Neural progenitor cell (in vitro differentiated cells): ENCODE data around the gene SPOCD1. TPM values are rescaled to one million over a fixed set of nuclear protein-coding genes. Genes with fewer than 3 reads are reported as not detected.

Source experiments
- DNase-seq: peaks from one replicate; pipeline ENCODE4 v3.0.0-alpha.2; 2016; ENCODE audit warnings: low spot score
- H2AFZ ChIP-seq: fragments of 200-600 bp; sonication (generic); replicated peaks from 2 replicates; pipeline ENCODE4 v1.6.1; 2016; ENCODE audit warnings: antibody characterized with exemption
- H3F3A ChIP-seq: fragments of 200-600 bp; sonication (generic); 2 replicates; pipeline ENCODE4 v1.6.1; 2016; ENCODE audit warnings: antibody characterized with exemption, low read depth
- H3K27ac ChIP-seq: fragments of 200-600 bp; sonication (generic); 2 replicates; pipeline ENCODE4 v1.5.1; 2016; ENCODE audit warnings: mild to moderate bottlenecking
- H3K27me3 ChIP-seq: fragments of 200-600 bp; sonication (generic); 2 replicates; pipeline ENCODE4 v1.6.1; 2016; ENCODE audit warnings: mild to moderate bottlenecking, moderate library complexity
- H3K36me3 ChIP-seq: fragments of 200-600 bp; sonication (generic); 2 replicates; pipeline ENCODE4 v1.5.1; 2016
- H3K4me1 ChIP-seq: fragments of 200-600 bp; sonication (generic); 2 replicates; pipeline ENCODE4 v1.6.1; 2016; ENCODE audit warnings: mixed run types
- H3K4me2 ChIP-seq: fragments of 200-600 bp; sonication (generic); 2 replicates; pipeline ENCODE4 v1.6.1; 2016
- H3K4me3 ChIP-seq: fragments of 200-600 bp; sonication (generic); 2 replicates; pipeline ENCODE4 v1.5.1; 2016
- H3K79me2 ChIP-seq: fragments of 200-600 bp; sonication (generic); 2 replicates; pipeline ENCODE4 v1.6.1; 2016; ENCODE audit warnings: low read depth
- H3K9ac ChIP-seq: fragments of 200-600 bp; sonication (generic); 2 replicates; pipeline ENCODE4 v1.6.1; 2016
- H3K9me3 ChIP-seq: fragments of 200-600 bp; sonication (generic); 2 replicates; pipeline ENCODE4 v1.5.1; 2016; ENCODE audit warnings: low read depth
- H4K20me1 ChIP-seq: fragments of 200-600 bp; sonication (generic); 2 replicates; pipeline ENCODE4 v1.6.1; 2016; ENCODE audit warnings: low read depth
- H3K27ac Mint-ChIP-seq: 3 replicates; pipeline ENCODE4 v1.8.0; 2021; ENCODE audit warnings: mixed read lengths
- H3K27me3 Mint-ChIP-seq: 2 replicates; pipeline ENCODE4 v1.8.0; 2022; ENCODE audit warnings: low read depth, mild to moderate bottlenecking, inconsistent platforms, moderate library complexity, mixed read lengths; ENCODE audit not compliant: insufficient read depth
- H3K36me3 Mint-ChIP-seq: 3 replicates; pipeline ENCODE4 v1.8.0; 2021; ENCODE audit warnings: mixed read lengths
- H3K4me1 Mint-ChIP-seq: 3 replicates; pipeline ENCODE4 v1.8.0; 2021; ENCODE audit warnings: mixed read lengths
- H3K4me3 Mint-ChIP-seq: 3 replicates; pipeline ENCODE4 v1.8.0; 2021; ENCODE audit warnings: mild to moderate bottlenecking, moderate library complexity, mixed read lengths
- H3K9me3 Mint-ChIP-seq: 3 replicates; pipeline ENCODE4 v1.8.0; 2020; ENCODE audit warnings: mixed read lengths
- EZH2 ChIP-seq: fragments of 200-600 bp; sonication (generic); IDR thresholded peaks from 2 replicates; pipeline ENCODE4 v1.6.1; 2017; ENCODE audit warnings: antibody characterized with exemption, mild to moderate bottlenecking, moderate library complexity
- EZH2phosphoT487 ChIP-seq: fragments of 200-600 bp; sonication (generic); IDR thresholded peaks from 2 replicates; pipeline ENCODE4 v1.6.1; 2017; ENCODE audit warnings: antibody characterized with exemption
- microRNA-seq: library from miRNA; unstranded; fragments of <30 nt; microRNA quantifications from one replicate; pipeline ENCODE4, GENCODE V29; 2016
- small RNA-seq: library from RNA; depleted of rRNA; stranded (forward); fragments of <200 nt; gene quantifications from one replicate; pipeline ENCODE3, GENCODE V24; 2015
- total RNA-seq: library from RNA; depleted of rRNA; stranded (reverse); fragments of >200 nt; gene quantifications from 2 replicates; pipeline ENCODE4 v1.2.3, GENCODE V29; 2015; ENCODE audit warnings: low replicate concordance
- TF ChIP-seq, protein P1 (sequence below): fragments of 200-600 bp; sonication (generic); IDR thresholded peaks from 2 replicates; pipeline ENCODE4 v1.5.1; 2017; ENCODE audit warnings: antibody characterized with exemption, mild to moderate bottlenecking

SPOCD1 gene
- total RNA-seq, 1 donor from 2014 or later, result 1.4 TPM

DNA sequence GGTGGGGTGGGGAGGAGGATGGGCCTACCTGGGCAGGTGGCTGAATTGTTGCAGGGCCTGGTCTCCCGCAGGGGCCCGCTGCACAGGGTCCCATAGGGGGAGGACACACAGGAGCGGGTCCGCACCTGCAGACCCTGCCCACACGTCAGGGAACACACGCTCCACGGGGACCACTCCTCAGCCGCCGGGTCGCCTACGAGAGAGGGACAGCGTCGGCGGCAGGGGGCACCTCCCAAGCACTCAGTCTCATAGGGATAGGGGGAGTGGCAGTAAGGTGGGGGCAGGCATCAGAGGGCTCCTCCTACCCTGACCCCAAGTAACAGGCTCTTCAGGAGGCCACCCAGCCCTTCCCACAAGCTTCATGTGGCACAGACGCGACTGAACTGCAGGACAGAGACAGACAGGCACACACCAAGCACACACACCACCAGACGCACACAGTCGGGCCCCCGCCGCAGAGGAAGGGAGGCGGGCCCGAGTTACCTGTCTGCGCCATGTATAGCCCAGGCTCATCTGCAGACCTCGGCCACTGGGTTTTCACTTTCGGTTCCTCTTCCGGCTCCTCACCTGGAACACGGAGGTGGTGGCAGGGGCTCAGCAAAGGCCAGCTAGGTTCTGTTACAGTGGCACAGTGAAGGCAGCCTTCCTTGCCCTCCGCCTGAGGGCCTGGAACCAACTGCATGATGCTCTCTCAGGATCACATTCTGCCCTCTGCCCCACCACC is 71.5 kb downstream of the SPOCD1 start:
- no peak overlapping the region for H3K27ac ChIP-seq
- no peak overlapping the region for H3K4me2 ChIP-seq
- peaks cover 20% of the 10 kb centered on the region for H3K4me1 ChIP-seq
- DNase-seq, result no peak
- H3K4me3 ChIP-seq, result no peak overlapping the region
- peaks cover 5% of the 10 kb centered on the region for H3F3A ChIP-seq
- H3K9me3 Mint-ChIP-seq, result no peaks in the 10 kb centered on the region
- H3K36me3 ChIP-seq, result no peaks in the 10 kb centered on the region
- TF ChIP-seq EZH2phosphoT487, result no peak
- no peak for TF ChIP-seq EZH2
- TF ChIP-seq, protein P1, sequence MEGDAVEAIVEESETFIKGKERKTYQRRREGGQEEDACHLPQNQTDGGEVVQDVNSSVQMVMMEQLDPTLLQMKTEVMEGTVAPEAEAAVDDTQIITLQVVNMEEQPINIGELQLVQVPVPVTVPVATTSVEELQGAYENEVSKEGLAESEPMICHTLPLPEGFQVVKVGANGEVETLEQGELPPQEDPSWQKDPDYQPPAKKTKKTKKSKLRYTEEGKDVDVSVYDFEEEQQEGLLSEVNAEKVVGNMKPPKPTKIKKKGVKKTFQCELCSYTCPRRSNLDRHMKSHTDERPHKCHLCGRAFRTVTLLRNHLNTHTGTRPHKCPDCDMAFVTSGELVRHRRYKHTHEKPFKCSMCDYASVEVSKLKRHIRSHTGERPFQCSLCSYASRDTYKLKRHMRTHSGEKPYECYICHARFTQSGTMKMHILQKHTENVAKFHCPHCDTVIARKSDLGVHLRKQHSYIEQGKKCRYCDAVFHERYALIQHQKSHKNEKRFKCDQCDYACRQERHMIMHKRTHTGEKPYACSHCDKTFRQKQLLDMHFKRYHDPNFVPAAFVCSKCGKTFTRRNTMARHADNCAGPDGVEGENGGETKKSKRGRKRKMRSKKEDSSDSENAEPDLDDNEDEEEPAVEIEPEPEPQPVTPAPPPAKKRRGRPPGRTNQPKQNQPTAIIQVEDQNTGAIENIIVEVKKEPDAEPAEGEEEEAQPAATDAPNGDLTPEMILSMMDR, result no peak
- peaks cover 7% of the 10 kb centered on the region for H4K20me1 ChIP-seq
- H3K9ac ChIP-seq, result no peak overlapping the region
- H3K27me3 ChIP-seq, result no peaks in the 10 kb centered on the region
- no peaks in the 10 kb centered on the region for H3K9me3 ChIP-seq
- peaks cover 10% of the 10 kb centered on the region for H3K27me3 Mint-ChIP-seq
- H3K36me3 Mint-ChIP-seq, result peaks cover 2% of the 10 kb centered on the region
- no peak overlapping the region for H2AFZ ChIP-seq
- H3K27ac Mint-ChIP-seq, result no peak overlapping the region
- H3K4me1 Mint-ChIP-seq, result peaks cover 33% of the 10 kb centered on the region
- no peak overlapping the region for H3K4me3 Mint-ChIP-seq
- H3K79me2 ChIP-seq, result no peaks in the 10 kb centered on the region

DNA sequence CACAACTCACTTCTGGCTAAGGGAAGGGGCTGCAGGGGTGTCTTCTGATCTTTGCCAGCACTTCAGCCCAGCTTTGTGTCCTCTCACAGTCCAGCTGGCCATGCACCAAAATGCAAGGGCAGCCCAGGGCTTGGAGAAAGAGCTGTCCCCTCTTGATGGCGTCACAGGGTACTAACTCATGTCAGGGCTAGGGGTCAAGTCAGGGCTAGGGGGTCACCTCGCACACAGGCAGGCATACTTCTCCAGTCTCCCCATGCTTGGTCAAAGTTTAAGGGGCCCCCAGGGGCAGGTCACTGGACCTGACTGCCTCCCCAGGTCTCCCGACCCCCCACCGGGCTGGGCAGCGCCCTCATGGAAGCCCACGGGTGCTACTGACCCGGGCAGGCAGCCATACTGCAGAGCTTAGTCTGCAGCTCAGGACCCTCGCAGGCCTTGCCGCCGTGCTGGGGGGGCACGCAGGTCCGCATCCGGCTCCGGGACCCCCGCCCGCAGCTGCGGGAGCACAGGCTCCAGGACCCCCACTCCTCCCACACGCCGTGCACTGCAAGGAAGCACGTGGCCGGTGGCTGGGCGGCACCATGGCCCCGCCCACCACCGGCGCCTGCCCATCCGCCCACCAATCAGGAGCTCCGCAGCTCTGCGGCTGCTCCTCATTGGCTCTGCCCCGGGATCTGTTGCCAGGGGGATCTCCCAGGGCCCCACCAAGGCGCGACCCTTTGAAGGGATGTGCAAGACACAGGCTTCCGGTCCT is 73.2 kb downstream of the SPOCD1 start:
- no peak for DNase-seq

More for the DNA sequence above, 73.2 kb downstream of the SPOCD1 start:
- TF ChIP-seq EZH2, result no peak
- TF ChIP-seq, protein P1, result no peak
- TF ChIP-seq EZH2phosphoT487, result no peak
- no peak overlapping the region for H3K4me3 Mint-ChIP-seq
- no peak overlapping the region for H3K4me3 ChIP-seq
- H3K27ac ChIP-seq, result no peak overlapping the region
- peaks cover 7% of the 10 kb centered on the region for H4K20me1 ChIP-seq
- H2AFZ ChIP-seq, result no peak overlapping the region
- H3K4me2 ChIP-seq, result no peak overlapping the region
- peaks cover 25% of the 10 kb centered on the region for H3K4me1 Mint-ChIP-seq
- H3K4me1 ChIP-seq, result peaks cover 20% of the 10 kb centered on the region
- no peaks in the 10 kb centered on the region for H3K79me2 ChIP-seq
- H3K9me3 ChIP-seq, result no peaks in the 10 kb centered on the region
- no peaks in the 10 kb centered on the region for H3K27me3 ChIP-seq
- no peak overlapping the region for H3K27ac Mint-ChIP-seq
- H3K9ac ChIP-seq, result no peak overlapping the region
- no peaks in the 10 kb centered on the region for H3K36me3 ChIP-seq
- H3K9me3 Mint-ChIP-seq, result no peaks in the 10 kb centered on the region
- peaks cover 4% of the 10 kb centered on the region for H3K36me3 Mint-ChIP-seq
- peaks cover 8% of the 10 kb centered on the region for H3K27me3 Mint-ChIP-seq
- peaks cover 5% of the 10 kb centered on the region for H3F3A ChIP-seq

Small RNA genes lying within 50 kb of the gene (microRNA-seq; reads per million reads assigned to microRNA genes)
- not detected for gene MIR4254

Small RNA genes lying within 50 kb of the gene (small RNA-seq; reads per million reads assigned to genes)
- gene MIR4254, result not detected

Other genes with a start within 250 kb of the SPOCD1 start
- gene TINAGL1, start 239.5 kb downstream of the SPOCD1 start, total RNA-seq, result not detected in 2 replicates
- gene HCRTR1, start 198.3 kb downstream of the SPOCD1 start, total RNA-seq, result 0.06 TPM in 1 of 2 replicates, not detected in the other
- gene PEF1, start 171.1 kb downstream of the SPOCD1 start, total RNA-seq, result 30.7 and 47.7 TPM in 2 replicates
- 0.22 and 7.0 TPM in 2 replicates for gene COL16A1, start 112.0 kb downstream of the SPOCD1 start, total RNA-seq
- gene ADGRB2, start 51.7 kb downstream of the SPOCD1 start, total RNA-seq, result 7.1 and 21.2 TPM in 2 replicates
- 211 and 540 TPM in 2 replicates for gene PTP4A2, start 122.3 kb upstream of the SPOCD1 start, total RNA-seq
- 159 and 201 TPM in 2 replicates for gene KHDRBS1, start 197.8 kb upstream of the SPOCD1 start, total RNA-seq